ENCODE data around the gene MYH14. TPM values are rescaled to one million over a fixed set of nuclear protein-coding genes. Genes with fewer than 3 reads are reported as not detected.

MYH14 gene
- 25.7 and 28.6 TPM in 2 replicates for total RNA-seq (2021; fragmentation: NEBNext Ultra II Directional; extraction: Animal tissue kit (Norgen Biotek cat#: 25700))
- polyA plus RNA-seq (2011; rRNA removed), result 17.3 and 25.3 TPM in 2 replicates
- 19.4 TPM for polyA plus RNA-seq (2011; cell fraction: cytosol; rRNA removed)
- polyA plus RNA-seq (2011; cell fraction: nucleus; rRNA removed), result 34.3 TPM
- 13.5 to 25.2 TPM (median 23.2 TPM) in 4 replicates for polyA plus RNA-seq (2012, experiment 1 of 2)
- 12.8 TPM for polyA plus RNA-seq (2012, experiment 2 of 2)
- 11.0 TPM for polyA plus RNA-seq (2013, experiment 1 of 2)
- polyA plus RNA-seq (2013, experiment 2 of 2), result 10.4 TPM
- polyA minus RNA-seq (2011; rRNA and poly(A)+ RNA removed), result 16.9 and 19.5 TPM in 2 replicates
- 19.5 TPM for polyA minus RNA-seq (2011; cell fraction: cytosol; rRNA and poly(A)+ RNA removed)
- polyA minus RNA-seq (2011; cell fraction: nucleus; rRNA and poly(A)+ RNA removed), result 26.9 TPM
- long read RNA-seq, experiment 1, transcript MYH14-207 (1 exons, 2,225 nt), result major isoform, 9 of 13 reads
- long read RNA-seq, experiment 1, partial matches to known transcripts, result 4 of 13 reads
- long read RNA-seq, experiment 1, other reads (novel, unspliced or antisense), result 0 of 13 reads
- long read RNA-seq, experiment 2, partial matches to known transcripts, result 2 of 5 reads
- long read RNA-seq, experiment 2, other reads (novel, unspliced or antisense), result 2 of 5 reads

- no peak within 1 kb of the TSS for H4K5ac ChIP-seq (ENCODE audit: insufficient read length, low read depth, low read length)
- H3K23me2 ChIP-seq (ENCODE audit: low read depth, low read length), result peaks cover 10% of the 10 kb centered on the region; the same call in 1 of the 2 replicates
- H2BK20ac ChIP-seq (ENCODE audit: low read length), result no peak within 1 kb of the TSS
- H2AK5ac ChIP-seq (ENCODE audit: low read depth, low read length), result no peak within 1 kb of the TSS
- no peak within 1 kb of the TSS; the same call in 1 of the 2 replicates for H3K18ac ChIP-seq (ENCODE audit: extremely low read depth, low read length)
- peak within 1 kb of the TSS; percentile 87 for H4K8ac ChIP-seq (ENCODE audit: extremely low read depth, insufficient read depth, low read length)
- H3K4me3 ChIP-seq (ENCODE audit: extremely low read depth in 1 of 4, insufficient read depth in 2 of 4, low read depth in 3 of 4, low read length in 4 of 4), result peak within 1 kb of the TSS; percentile 48 to 83 (median 63)
- H4K20me1 ChIP-seq (replicated peaks in 1 of 2; ENCODE audit: control insufficient read depth in 1 of 2, insufficient read depth in 2 of 2, low read length in 2 of 2), result peaks cover 0 to 10% of the 10 kb centered on the region in 2 experiments
- peak; percentile 71 to 96 for DNase-seq (ENCODE audit: low read depth in 1 of 2, low spot score in 2 of 2)
- no peak within 1 kb of the TSS for H2AFZ ChIP-seq (ENCODE audit: low read length)
- H3K4ac ChIP-seq (replicated peaks; ENCODE audit: insufficient read length, low read depth, low read length), result peak within 1 kb of the TSS; percentile 27
- H3K27ac ChIP-seq (ENCODE audit: low read depth, low read length), result no peak within 1 kb of the TSS
- WGBS, 2 experiments (ENCODE audit: extremely low coverage in 1 of 2, insufficient coverage in 1 of 2, insufficient read length in 1 of 2, insufficient replicate concordance in 2 of 2, low coverage in 1 of 2, low lambda C conversion rate in 2 of 2, missing lambda C conversion rate in 1 of 2), result 5% methylated on average over 29 of the region's 78 CpGs; no CpG with 5 or more reads in 1 of the 2 experiments
- no peak for FAIRE-seq
- H4K91ac ChIP-seq (replicated peaks; ENCODE audit: insufficient read length, low read length), result no peak within 1 kb of the TSS
- no peaks in the 10 kb centered on the region for H3K9me3 ChIP-seq (ENCODE audit: insufficient read depth in 2 of 2, low read depth in 1 of 2, low read length in 1 of 2)
- H2BK5ac ChIP-seq (ENCODE audit: low read depth, low read length), result no peak within 1 kb of the TSS
- no peaks in the 10 kb centered on the region; the same call in none of the 2 replicates for H3K79me1 ChIP-seq (ENCODE audit: low read depth, low read length)
- peak within 1 kb of the TSS in 2 of 4 experiments; percentile 42 to 55; a peak in 2 of 7 replicates for H3K9ac ChIP-seq (replicated peaks in 1 of 4; ENCODE audit: extremely low read depth in 1 of 4, low read depth in 3 of 4, low read length in 3 of 4)
- ChIA-PET CTCF (ENCODE audit: partially characterized antibody) (interaction anchor here (0.6 to 1.9 kb wide), 5 partner anchors 8 to 748 kb away, joined by 3 to 6 read pairs (median 3); no protein-coding TSS in a partner anchor), POLR2A (ENCODE audit: partially characterized antibody) (interaction anchor here (0.9 to 1.3 kb wide), 3 partner anchors 10 to 109 kb away, joined by 4 to 7 read pairs (median 4); no protein-coding TSS in a partner anchor)
- H3K56ac ChIP-seq (replicated peaks; ENCODE audit: insufficient read length, low read depth, low read length), result no peak within 1 kb of the TSS
- H3K14ac ChIP-seq (ENCODE audit: insufficient read length), result no peak within 1 kb of the TSS
- H3K36me3 ChIP-seq (ENCODE audit: control insufficient read depth in 2 of 4, insufficient read depth in 4 of 4, low read length in 3 of 4), result no peaks in the 10 kb centered on the region
- peak within 1 kb of the TSS; percentile 23 for H2BK120ac ChIP-seq (replicated peaks; ENCODE audit: low read depth, low read length)
- peaks cover 0 to 5% (median 2%) of the 10 kb centered on the region in 4 experiments; a peak in 5 of 7 replicates for H3K4me1 ChIP-seq (replicated peaks in 1 of 4; ENCODE audit: control insufficient read depth in 3 of 4, insufficient read depth in 4 of 4, low read length in 3 of 4)
- H3K79me2 ChIP-seq (ENCODE audit: control insufficient read depth in 1 of 2, insufficient read depth in 2 of 2, low read length in 2 of 2), result no peaks in the 10 kb centered on the region
- no peak within 1 kb of the TSS for H2BK15ac ChIP-seq (ENCODE audit: low read length)
- H3K23ac ChIP-seq (ENCODE audit: insufficient read length), result no peak within 1 kb of the TSS
- H3K4me2 ChIP-seq (ENCODE audit: insufficient read depth in 1 of 2, low read depth in 2 of 2, low read length in 2 of 2), result peak within 1 kb of the TSS; percentile 71 to 78
- no peak within 1 kb of the TSS; the same call in 1 of the 2 replicates for H2BK12ac ChIP-seq (ENCODE audit: low read depth, low read length)
- H3K27me3 ChIP-seq (replicated peaks in 1 of 4; ENCODE audit: control insufficient read depth in 3 of 4, extremely low read depth in 1 of 4, insufficient read depth in 3 of 4, low read length in 3 of 4), result peaks cover 0 to 16% (median 8%) of the 10 kb centered on the region in 4 experiments; a peak in 6 of 7 replicates
- no peak for TF ChIP-seq HDAC6 (IDR thresholded peaks at IDR 0.05; ENCODE audit: low read depth, low read length)
- no peak for TF ChIP-seq MAX (IDR thresholded peaks at IDR 0.05)
- no peak for TF ChIP-seq CTCF (IDR thresholded peaks at IDR 0.05; ENCODE audit: control extremely low read depth in 1 of 3, insufficient read depth in 1 of 3, low read depth in 1 of 3, low read length in 3 of 3)
- TF ChIP-seq SIRT6 (IDR thresholded peaks at IDR 0.05; ENCODE audit: low read length), result no peak
- TF ChIP-seq SUZ12 (IDR thresholded peaks at IDR 0.05; ENCODE audit: low read length), result no peak
These were observed at the start of gene MYH14 for GRCh38 chr19:50203281-50204080. TSS of gene MYH14 (plus strand) at chr19:50203622. CDS start at chr19:50210366, 6,744 bp downstream.
